Omental fat pad (tissue), 4 donors: ENCODE results near the gene CFAP45. TPM values are rescaled to one million over a fixed set of nuclear protein-coding genes. Genes with fewer than 3 reads are reported as not detected.

Source experiments
- ATAC-seq: fragments of 150-250 bp; one replicate; pipeline ENCODE4 v1.9.1; 2016; ENCODE audit warnings: mild to moderate bottlenecking, moderate library complexity; ENCODE audit not compliant: low FRiP score
- DNase-seq: peaks from one replicate; pipeline ENCODE4 v3.0.0-alpha.2; 2019; ENCODE audit warnings: low spot score
- CTCF ChIP-seq, 3 donors: fragments of 450-650 bp; IDR thresholded peaks; one replicate each; pipeline ENCODE4 v1.5.1; 2016 to 2017; ENCODE audit warnings: antibody characterized with exemption in 3 of 3, mild to moderate bottlenecking in 3 of 3, moderate library complexity in 2 of 3
- total RNA-seq, 4 donors: library from RNA; depleted of rRNA; stranded (reverse); fragments of >200 nt; gene quantifications; one replicate each; pipeline ENCODE4 v1.1.0, GENCODE V29; 2016

Gene CFAP45
- total RNA-seq, 4 donors from 2014 or later, result 0.84 to 5.3 (median 0.95) TPM; not detected in 1

GRCh38 chr1:159939678-159940002, 39.7 kb upstream of the CFAP45 start:
- no peak for DNase-seq
- no peak for TF ChIP-seq CTCF (IDR thresholded peaks at IDR 0.05)
- no peak for ATAC-seq

- TF ChIP-seq CTCF (IDR thresholded peaks at IDR 0.05), result no peak
- ATAC-seq, result no peak
- no peak for DNase-seq
Measured at GRCh38 chr1:159938905-159939677, 39.1 kb upstream of the CFAP45 start.

DNA sequence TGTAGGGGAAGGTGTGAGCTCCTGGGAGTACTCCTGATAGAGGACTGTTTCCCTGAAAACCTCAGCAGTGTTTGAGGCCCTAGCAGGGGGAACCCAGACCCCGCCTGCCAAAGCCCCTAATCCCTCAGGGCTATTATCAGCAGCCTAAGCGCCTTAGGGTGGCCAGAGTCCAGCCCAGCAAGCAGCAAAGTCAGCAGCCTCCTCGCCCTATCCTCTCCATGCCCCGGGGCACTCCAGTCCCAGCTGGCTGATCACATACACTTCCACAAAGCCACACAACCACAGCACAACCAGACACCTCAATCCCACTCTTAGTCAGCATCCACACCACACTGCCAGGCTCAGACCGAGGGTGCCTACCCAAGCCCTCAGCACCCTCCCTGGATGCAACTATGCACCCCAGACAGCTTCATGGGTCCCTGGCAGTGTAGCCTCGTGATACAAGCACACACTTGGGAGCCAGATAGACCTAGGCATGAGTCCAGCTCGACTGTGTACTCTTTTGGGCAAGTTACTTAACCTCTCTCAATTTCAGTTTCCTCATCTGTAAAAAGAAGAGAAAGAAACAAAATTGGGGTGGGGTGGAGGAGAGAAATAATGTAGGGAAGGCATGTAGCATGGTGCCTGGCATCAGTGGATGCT, 38.4 kb upstream of the CFAP45 start:
- DNase-seq (no peak), ATAC-seq (no peak)
- no peak for TF ChIP-seq CTCF (IDR thresholded peaks at IDR 0.05)

DNA sequence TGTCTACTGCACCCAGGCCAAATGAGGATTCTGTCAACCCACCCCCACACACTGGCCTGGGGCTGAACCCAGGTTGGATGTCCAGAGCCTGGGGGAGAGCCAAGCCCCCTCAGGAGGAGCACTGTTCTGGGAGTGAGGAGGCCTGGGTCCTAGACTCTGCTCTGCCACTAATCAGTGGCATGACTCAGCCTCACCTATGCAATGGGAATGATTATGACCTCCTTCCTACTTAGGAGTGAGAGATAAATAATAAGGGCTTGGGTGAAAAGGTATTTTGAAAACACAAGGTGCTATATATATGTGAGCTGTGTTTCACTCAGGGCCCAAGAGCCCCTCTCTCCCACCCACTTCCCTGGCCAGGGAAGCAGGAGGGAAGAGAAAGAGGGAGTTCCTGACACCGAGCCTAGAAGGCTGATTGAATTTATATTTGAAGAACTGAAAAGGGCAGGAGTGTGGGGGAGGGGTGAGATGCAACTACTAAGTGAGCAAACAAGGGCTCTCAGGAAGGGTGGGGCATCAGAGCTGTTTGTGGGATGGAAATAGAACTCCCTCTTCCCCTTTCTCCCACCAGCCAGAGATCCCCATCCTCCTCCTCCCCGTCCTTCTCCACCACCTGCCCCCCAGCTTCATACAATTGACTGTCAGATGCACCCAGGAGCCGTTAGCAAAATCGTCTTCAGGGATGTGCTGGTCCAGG, 37.2 kb upstream of the CFAP45 start:
- ATAC-seq (peak; percentile 2), DNase-seq (no peak)
- TF ChIP-seq CTCF (IDR thresholded peaks at IDR 0.05), result no peak

DNA sequence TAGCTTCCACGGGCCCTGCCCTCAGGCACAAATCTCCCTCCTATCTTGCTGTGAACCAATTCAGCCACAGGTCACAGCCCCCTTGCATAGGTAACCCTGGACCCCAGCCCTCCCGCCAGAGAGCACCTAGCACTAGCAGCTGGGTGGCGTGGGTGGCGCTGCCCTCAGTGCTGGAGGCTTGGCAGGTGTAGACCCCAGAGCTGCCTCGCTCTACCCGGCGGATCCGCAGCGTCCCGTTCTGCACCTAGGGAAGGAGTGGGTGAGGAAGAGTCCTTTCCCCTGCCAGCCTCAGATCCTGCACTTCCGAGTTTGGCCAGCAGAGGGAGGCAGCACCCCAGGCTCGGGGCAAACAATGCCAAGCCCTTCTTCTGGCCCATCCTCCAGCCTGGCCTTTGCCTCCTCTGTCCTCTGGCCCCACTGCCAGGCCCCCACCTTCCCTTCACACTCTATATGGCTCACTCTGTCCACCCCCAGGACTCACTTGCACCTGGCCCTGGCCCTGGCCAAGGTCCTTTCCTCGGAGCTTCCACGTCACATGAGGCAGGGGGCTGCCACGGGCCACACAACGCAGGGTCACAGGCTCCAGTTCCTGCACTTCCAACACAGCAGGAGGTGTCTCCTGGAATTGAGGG, 36.4 kb upstream of the CFAP45 start:
- peak; percentile 45 for ATAC-seq
- TF ChIP-seq CTCF (IDR thresholded peaks at IDR 0.05), result peak in 2 of 3 donors; percentile 72 to 95
- DNase-seq, result peak; percentile 86

DNA sequence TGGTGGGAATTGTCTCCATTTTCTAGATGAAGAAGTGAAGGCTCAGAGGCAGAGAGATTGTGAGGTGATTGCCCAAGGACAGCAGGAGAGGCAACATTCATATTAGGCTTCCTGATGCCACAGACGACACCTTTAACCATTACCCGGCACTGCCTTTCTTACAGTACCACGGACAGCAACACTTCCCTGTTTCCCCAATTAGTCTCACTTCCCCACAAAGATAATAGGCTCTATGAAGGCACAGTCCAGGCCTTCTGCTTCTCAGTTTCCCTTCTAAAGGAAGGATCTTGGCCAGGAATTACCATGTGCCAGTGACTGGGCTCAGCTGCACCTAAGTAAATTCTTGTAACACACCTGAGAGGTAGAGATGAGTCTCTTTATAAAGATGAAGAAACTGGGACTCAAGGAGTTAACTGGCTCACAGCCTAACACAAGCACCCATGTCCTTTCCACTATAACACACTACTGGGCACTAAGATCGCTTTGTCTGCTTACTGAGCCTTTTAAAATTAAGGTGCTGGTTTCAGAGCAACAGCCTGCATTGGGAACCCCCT, 35.8 kb upstream of the CFAP45 start:
- DNase-seq, result no peak
- TF ChIP-seq CTCF (IDR thresholded peaks at IDR 0.05), result no peak
- no peak for ATAC-seq
